ENCODE data around the gene TRPM3.

GRCh38 chr9:70951749-70952727, 169.4 kb downstream of the TRPM3 start:
- TF ChIP-seq, protein P1, sequence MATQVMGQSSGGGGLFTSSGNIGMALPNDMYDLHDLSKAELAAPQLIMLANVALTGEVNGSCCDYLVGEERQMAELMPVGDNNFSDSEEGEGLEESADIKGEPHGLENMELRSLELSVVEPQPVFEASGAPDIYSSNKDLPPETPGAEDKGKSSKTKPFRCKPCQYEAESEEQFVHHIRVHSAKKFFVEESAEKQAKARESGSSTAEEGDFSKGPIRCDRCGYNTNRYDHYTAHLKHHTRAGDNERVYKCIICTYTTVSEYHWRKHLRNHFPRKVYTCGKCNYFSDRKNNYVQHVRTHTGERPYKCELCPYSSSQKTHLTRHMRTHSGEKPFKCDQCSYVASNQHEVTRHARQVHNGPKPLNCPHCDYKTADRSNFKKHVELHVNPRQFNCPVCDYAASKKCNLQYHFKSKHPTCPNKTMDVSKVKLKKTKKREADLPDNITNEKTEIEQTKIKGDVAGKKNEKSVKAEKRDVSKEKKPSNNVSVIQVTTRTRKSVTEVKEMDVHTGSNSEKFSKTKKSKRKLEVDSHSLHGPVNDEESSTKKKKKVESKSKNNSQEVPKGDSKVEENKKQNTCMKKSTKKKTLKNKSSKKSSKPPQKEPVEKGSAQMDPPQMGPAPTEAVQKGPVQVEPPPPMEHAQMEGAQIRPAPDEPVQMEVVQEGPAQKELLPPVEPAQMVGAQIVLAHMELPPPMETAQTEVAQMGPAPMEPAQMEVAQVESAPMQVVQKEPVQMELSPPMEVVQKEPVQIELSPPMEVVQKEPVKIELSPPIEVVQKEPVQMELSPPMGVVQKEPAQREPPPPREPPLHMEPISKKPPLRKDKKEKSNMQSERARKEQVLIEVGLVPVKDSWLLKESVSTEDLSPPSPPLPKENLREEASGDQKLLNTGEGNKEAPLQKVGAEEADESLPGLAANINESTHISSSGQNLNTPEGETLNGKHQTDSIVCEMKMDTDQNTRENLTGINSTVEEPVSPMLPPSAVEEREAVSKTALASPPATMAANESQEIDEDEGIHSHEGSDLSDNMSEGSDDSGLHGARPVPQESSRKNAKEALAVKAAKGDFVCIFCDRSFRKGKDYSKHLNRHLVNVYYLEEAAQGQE (IDR thresholded peaks at IDR 0.05) = no peak
- TF ChIP-seq CHD2 (IDR thresholded peaks at IDR 0.05; ENCODE audit: low read length, partially characterized antibody) = no peak
- no peak for TF ChIP-seq CTCF (IDR thresholded peaks at IDR 0.05)
- TF ChIP-seq RFX5 (IDR thresholded peaks at IDR 0.05) = no peak
- TF ChIP-seq CEBPB (IDR thresholded peaks at IDR 0.05) = no peak
- TF ChIP-seq JUN (IDR thresholded peaks at IDR 0.05) = no peak
- no peak for TF ChIP-seq MAX (IDR thresholded peaks at IDR 0.05)
- TF ChIP-seq SREBF2 (IDR thresholded peaks at IDR 0.05) = no peak
- TF ChIP-seq ZC3H11A (IDR thresholded peaks at IDR 0.05) = no peak

Data from A549 (cell line).